Activated CD8-positive, alpha-beta T cell treated with anti-CD3 and anti-CD28 coated beads, Interleukin-2, amount 10 ng/mL, durations not matched to agents 7 days and 5 days (primary cell): ENCODE data around the gene TRAFD1. TPM values are rescaled to one million over a fixed set of nuclear protein-coding genes. Genes with fewer than 3 reads are reported as not detected.

ENCODE experiments used
- ATAC-seq: fragments of 150-1000 bp; cut with Tn5 transposase; one replicate; pipeline ENCODE4 v1.10.0; 2021; ENCODE audit warnings: moderate library complexity
- CTCF ChIA-PET: fragments of 350-600 bp; sonication (Branson Sonifier 250); formaldehyde crosslinking; loops from one replicate; lab custom pipeline; 2021; ENCODE audit warnings: antibody characterized with exemption; lab: Charles Lee
- POLR2A ChIA-PET: fragments of 350-600 bp; sonication (Branson Sonifier 250); formaldehyde crosslinking; loops from one replicate; lab custom pipeline; 2021; ENCODE audit warnings: antibody characterized with exemption; lab: Charles Lee
- DNase-seq: peaks from one replicate; pipeline ENCODE4 v3.0.0-alpha.2; 2020
- H3K27ac Mint-ChIP-seq: one replicate; pipeline ENCODE4 v1.8.0; 2021; ENCODE audit warnings: mild to moderate bottlenecking, mixed read lengths
- H3K27me3 Mint-ChIP-seq: one replicate; pipeline ENCODE4 v1.8.0; 2021; ENCODE audit warnings: low read depth, mixed read lengths
- H3K36me3 Mint-ChIP-seq: one replicate; pipeline ENCODE4 v1.8.0; 2021; ENCODE audit warnings: low read depth, mixed read lengths
- H3K4me1 Mint-ChIP-seq: one replicate; pipeline ENCODE4 v1.8.0; 2021; ENCODE audit warnings: low read depth, mixed read lengths
- H3K4me3 Mint-ChIP-seq: one replicate; pipeline ENCODE4 v1.8.0; 2021; ENCODE audit warnings: mild to moderate bottlenecking, mixed read lengths
- H3K9me3 Mint-ChIP-seq: one replicate; pipeline ENCODE4 v1.8.0; 2022; ENCODE audit warnings: mixed read lengths; ENCODE audit not compliant: insufficient read depth
- microRNA-seq: library from miRNA; unstranded; fragments of <30 nt; microRNA quantifications from one replicate; pipeline ENCODE4 v1.2.0, GENCODE V29; 2022
- total RNA-seq, 2 experiments: library from RNA; stranded (reverse); gene quantifications; one replicate each; pipeline ENCODE4 v1.2.3, GENCODE V29; 2021

Gene TRAFD1
- total RNA-seq, 2 experiments from 2014 or later: 54.6 to 55.9 TPM

- POLR2A ChIA-PET: no interaction called here
- Mint-ChIP-seq H3K4me1 (no peaks in the 10 kb centered on the region), H3K4me3 (no peak overlapping the region), H3K36me3 (peaks cover 14% of the 10 kb centered on the region), H3K9me3 (no peaks in the 10 kb centered on the region), H3K27me3 (no peaks in the 10 kb centered on the region), H3K27ac (no peak overlapping the region)
- no peak for ATAC-seq
- no peak for DNase-seq
- CTCF ChIA-PET: interaction anchor here (8.9 kb wide), 1 partner anchor 195 kb away, joined by 109 read pairs; no protein-coding TSS in a partner anchor
Observed at GRCh38 chr12:112192475-112192874, 67.1 kb downstream of the TRAFD1 start.

- H3K27me3 Mint-ChIP-seq: no peaks in the 10 kb centered on the region
- POLR2A ChIA-PET: no interaction called here
Observed at GRCh38 chr12:112194601-112195247, 69.4 kb downstream of the TRAFD1 start.

GRCh38 chr12:112196196-112196875, 71.0 kb downstream of the TRAFD1 start:
- ATAC-seq (no peak), DNase-seq (no peak)
- no peaks in the 10 kb centered on the region for H3K27me3 Mint-ChIP-seq
- no peak overlapping the region for H3K27ac Mint-ChIP-seq
- CTCF ChIA-PET: interaction anchor here (1.4 to 8.9 kb wide), 3 partner anchors 26 to 191 kb away, joined by 3 to 109 read pairs (median 6); no protein-coding TSS in a partner anchor
- H3K9me3 Mint-ChIP-seq: no peaks in the 10 kb centered on the region
- no peaks in the 10 kb centered on the region for H3K4me1 Mint-ChIP-seq
- POLR2A ChIA-PET: interaction anchor here (0.6 kb wide), 2 partner anchors 52 to 512 kb away, joined by 3 read pairs; no protein-coding TSS in a partner anchor
- no peak overlapping the region for H3K4me3 Mint-ChIP-seq
- peaks cover 24% of the 10 kb centered on the region for H3K36me3 Mint-ChIP-seq

More at GRCh38 chr12:112194601-112195247, 69.4 kb downstream of the TRAFD1 start:
- Mint-ChIP-seq H3K4me3 (no peak overlapping the region), H3K27ac (no peak overlapping the region), H3K36me3 (peaks cover 22% of the 10 kb centered on the region), H3K9me3 (no peaks in the 10 kb centered on the region), H3K4me1 (no peaks in the 10 kb centered on the region)
- DNase-seq: no peak
- ATAC-seq: no peak
- CTCF ChIA-PET: interaction anchor here (8.9 kb wide), 1 partner anchor 193 kb away, joined by 109 read pairs; no protein-coding TSS in a partner anchor

- DNase-seq: peak; percentile 72
- no peak overlapping the region for H3K4me3 Mint-ChIP-seq
- H3K27ac Mint-ChIP-seq: peak overlapping the region; percentile 19
- H3K27me3 Mint-ChIP-seq: no peaks in the 10 kb centered on the region
- CTCF ChIA-PET: interaction anchor here (0.9 to 8.9 kb wide), 31 partner anchors 8 to 386 kb away, joined by 3 to 109 read pairs (median 4); no protein-coding TSS in a partner anchor
- peaks cover 20% of the 10 kb centered on the region for H3K36me3 Mint-ChIP-seq
- ATAC-seq: peak; percentile 93
- H3K4me1 Mint-ChIP-seq: no peaks in the 10 kb centered on the region
- POLR2A ChIA-PET: interaction anchor here (1.2 to 1.4 kb wide), 2 partner anchors 10 to 189 kb away, joined by 4 read pairs; no protein-coding TSS in a partner anchor
- H3K9me3 Mint-ChIP-seq: no peaks in the 10 kb centered on the region
Observed at GRCh38 chr12:112198120-112198733, 72.9 kb downstream of the TRAFD1 start.

- Mint-ChIP-seq H3K4me3 (no peak overlapping the region), H3K27ac (no peak overlapping the region), H3K9me3 (no peaks in the 10 kb centered on the region), H3K27me3 (no peaks in the 10 kb centered on the region), H3K36me3 (peaks cover 21% of the 10 kb centered on the region), H3K4me1 (no peaks in the 10 kb centered on the region)
- ChIA-PET POLR2A (interaction anchor here (1.2 kb wide), 1 partner anchor 9 kb away, joined by 4 read pairs; no protein-coding TSS in a partner anchor), CTCF (interaction anchor here (1.1 to 8.9 kb wide), 10 partner anchors 9 to 387 kb away, joined by 3 to 109 read pairs (median 6); no protein-coding TSS in a partner anchor)
- DNase-seq (no peak), ATAC-seq (no peak)
Observed at GRCh38 chr12:112199136-112199535, 73.8 kb downstream of the TRAFD1 start.

Small RNA genes lying within 50 kb of the gene (microRNA-seq; reads per million reads assigned to microRNA genes)
- gene MIR6861: not detected

Other genes with a start within 250 kb of the TRAFD1 start
- 10 to 100 TPM; 12.7 to 13.1 TPM for gene TMEM116, start 112.4 kb upstream of the TRAFD1 start, total RNA-seq
- gene ERP29, start 112.1 kb upstream of the TRAFD1 start, total RNA-seq: 100 to 1,000 TPM; 134 to 145 TPM
- 10 to 100 TPM; 27.5 to 31.2 TPM for gene NAA25, start 16.8 kb upstream of the TRAFD1 start, total RNA-seq